SU-DHL-6 (cell line): ENCODE measurements around the gene GALNT12.

Experiments used
- CTCF ChIP-seq: fragments of 200-600 bp; sonication (generic); IDR thresholded peaks from one replicate; pipeline ENCODE4 v1.5.1; 2017; ENCODE audit warnings: antibody characterized with exemption, mild to moderate bottlenecking, low read length, moderate library complexity; ENCODE audit not compliant: insufficient read depth, poor library complexity, severe bottlenecking
- EZH2phosphoT487 ChIP-seq: fragments of 200-600 bp; sonication (generic), shearing (Covaris generic); conservative IDR thresholded peaks from 2 replicates; pipeline ENCODE4 v1.6.1; 2018; ENCODE audit warnings: mild to moderate bottlenecking, antibody characterized with exemption, low read length, moderate library complexity, mixed read lengths

- TF ChIP-seq CTCF (no peak), EZH2phosphoT487 (no peak)
These were observed 61.7 kb downstream of the GALNT12 start for GRCh38 chr9:98869078-98869745.
